GM12875 (cell line): ENCODE data around the gene CDH8.

Experiments used
- H3K4me3 ChIP-seq: one replicate; pipeline ENCODE4 v1.5.1; 2011; ENCODE audit warnings: low read depth, low read length, control low read depth
- TF ChIP-seq, protein P1 (sequence below): IDR thresholded peaks from 2 replicates; pipeline ENCODE4 v1.5.1; 2011; ENCODE audit warnings: low read depth, mild to moderate bottlenecking, control low read depth, inconsistent platforms, low read length, moderate library complexity, borderline replicate concordance; ENCODE audit not compliant: insufficient read depth

Gene CDH8

DNA sequence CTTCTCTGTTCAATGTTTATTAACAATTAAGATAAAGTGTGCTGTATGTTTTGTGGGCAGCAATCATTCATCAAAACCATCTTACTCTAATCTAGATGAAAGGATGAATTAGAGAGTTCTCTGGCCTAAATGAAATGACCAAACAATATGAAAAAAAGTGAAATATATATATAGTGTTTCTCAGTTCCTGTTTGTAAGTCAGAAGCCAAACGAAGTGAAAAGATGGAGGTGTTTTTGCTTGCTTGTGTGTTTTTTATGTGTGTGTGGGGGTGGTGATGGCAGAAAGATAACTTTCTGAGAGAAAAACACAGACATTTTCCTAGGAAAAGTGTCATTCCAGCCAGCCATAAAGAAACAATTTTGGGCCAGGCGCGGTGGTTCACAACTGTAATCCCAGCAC, 138.6 kb downstream of the CDH8 start:
- H3K4me3 ChIP-seq = no peak overlapping the region
- TF ChIP-seq, protein P1, sequence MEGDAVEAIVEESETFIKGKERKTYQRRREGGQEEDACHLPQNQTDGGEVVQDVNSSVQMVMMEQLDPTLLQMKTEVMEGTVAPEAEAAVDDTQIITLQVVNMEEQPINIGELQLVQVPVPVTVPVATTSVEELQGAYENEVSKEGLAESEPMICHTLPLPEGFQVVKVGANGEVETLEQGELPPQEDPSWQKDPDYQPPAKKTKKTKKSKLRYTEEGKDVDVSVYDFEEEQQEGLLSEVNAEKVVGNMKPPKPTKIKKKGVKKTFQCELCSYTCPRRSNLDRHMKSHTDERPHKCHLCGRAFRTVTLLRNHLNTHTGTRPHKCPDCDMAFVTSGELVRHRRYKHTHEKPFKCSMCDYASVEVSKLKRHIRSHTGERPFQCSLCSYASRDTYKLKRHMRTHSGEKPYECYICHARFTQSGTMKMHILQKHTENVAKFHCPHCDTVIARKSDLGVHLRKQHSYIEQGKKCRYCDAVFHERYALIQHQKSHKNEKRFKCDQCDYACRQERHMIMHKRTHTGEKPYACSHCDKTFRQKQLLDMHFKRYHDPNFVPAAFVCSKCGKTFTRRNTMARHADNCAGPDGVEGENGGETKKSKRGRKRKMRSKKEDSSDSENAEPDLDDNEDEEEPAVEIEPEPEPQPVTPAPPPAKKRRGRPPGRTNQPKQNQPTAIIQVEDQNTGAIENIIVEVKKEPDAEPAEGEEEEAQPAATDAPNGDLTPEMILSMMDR = no peak

DNA sequence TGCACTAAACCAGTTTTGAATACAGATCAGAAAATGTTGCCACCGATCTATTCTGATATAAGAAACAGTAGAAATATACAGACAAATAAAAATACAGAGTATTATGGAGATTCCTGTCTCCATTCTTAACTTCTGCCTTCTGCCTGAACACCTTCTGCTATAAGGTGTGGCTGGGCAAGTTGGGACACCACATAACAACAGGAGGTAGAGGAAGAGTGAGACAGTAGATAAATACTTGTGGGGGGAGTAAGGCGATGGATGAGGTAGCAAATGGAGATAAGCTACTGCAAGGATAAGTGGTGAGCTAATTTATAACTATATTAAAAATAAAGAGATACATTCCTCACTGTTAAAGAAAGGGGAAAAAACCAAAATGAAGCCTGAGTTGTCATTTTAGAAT, 143.7 kb downstream of the CDH8 start:
- H3K4me3 ChIP-seq = no peak overlapping the region
- TF ChIP-seq, protein P1 = no peak

DNA sequence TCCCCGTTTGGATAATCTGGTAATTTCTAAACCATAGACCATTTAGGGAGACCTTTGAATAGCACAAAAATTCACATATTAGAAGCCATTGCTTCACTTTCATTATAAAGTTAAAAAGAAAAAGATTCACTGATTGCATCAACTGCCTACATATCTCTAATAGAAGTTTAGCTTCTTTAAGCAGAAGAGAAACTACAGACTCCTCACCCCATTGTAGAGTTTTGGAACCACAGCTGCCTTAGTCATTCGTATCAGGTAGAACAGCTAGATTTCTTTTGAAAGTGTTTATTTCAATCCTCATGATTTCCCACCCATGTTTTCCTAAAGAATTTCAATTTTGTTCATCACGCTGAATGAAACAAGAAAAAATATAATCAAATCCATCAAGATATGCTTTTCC, 144.8 kb downstream of the CDH8 start:
- TF ChIP-seq, protein P1 = no peak
- H3K4me3 ChIP-seq = no peak overlapping the region

DNA sequence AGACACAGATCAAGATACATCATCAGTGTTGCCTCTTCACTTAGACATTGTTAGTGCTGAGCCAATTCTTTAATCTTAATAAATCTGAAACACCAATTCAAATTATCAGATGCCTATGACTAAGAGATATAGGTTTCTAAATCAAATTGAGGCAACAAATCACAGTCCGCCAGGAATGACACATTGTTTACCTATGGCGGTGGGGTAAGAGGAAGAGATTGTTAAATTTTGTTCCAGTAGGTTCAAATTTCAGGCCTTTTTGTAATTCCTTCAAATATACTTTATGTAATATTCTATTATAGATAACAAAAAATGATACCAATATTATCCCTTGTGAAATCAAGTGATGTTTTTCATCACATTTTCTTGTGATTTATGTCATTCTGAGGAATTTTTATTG, 145.9 kb downstream of the CDH8 start:
- no peak overlapping the region for H3K4me3 ChIP-seq
- TF ChIP-seq, protein P1 = no peak

DNA sequence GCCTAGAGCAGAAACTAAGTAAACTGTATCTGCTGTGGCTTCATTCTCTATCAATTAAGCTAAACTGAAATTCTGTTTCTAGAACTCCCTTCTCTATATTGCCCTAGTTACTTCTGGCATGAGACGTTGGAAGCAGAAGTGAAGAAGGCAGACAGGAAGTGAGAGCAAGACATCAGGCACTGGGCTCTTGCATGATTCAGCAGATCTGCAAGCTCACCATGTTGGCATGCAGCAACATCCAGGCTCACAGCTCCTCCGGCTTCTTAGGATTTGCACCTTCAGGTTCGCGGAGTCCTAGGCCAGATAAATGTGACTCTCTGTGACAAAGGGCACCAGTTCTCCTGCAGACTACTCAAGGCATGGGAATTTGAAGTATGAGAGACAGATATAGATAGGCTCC, 148.3 kb downstream of the CDH8 start:
- no peak overlapping the region for H3K4me3 ChIP-seq
- TF ChIP-seq, protein P1 = no peak

DNA sequence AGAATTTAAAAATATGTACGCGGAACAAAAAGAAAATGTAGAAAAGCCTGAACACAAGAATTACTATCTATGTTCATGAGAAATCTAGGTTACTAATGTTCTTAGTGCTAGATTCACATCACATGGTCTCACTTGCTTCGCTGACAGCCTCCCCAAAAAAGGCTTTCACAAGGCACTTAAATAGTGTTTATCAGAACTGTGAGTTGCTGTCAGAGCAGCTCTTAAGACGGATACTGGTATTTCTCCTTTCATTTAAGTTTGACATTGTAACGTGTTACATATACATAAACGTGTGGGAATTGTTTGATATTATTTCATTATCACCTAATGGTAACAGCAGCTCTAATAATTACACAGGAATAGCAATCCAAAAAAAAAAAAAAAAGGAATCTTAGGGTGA, 150.9 kb downstream of the CDH8 start:
- no peak overlapping the region for H3K4me3 ChIP-seq
- TF ChIP-seq, protein P1 = no peak

DNA sequence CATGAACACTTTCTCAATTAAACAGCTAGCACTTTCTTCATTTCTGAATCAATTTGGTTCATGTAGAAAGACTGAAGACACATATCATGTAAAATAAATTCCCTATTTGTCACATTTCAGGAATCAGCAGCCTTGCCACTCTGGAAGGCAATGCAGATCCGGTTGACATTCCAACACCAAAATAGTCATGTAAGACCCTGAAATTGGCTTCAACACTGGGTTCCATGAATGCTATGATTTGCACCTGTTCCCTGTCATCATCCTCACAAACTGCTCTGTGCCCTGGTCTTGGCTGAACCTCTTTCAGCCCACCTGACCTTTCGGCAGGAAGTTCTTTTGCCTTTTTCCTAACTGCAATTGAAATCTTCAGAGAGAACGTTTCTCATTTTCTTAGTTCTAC, 156.9 kb downstream of the CDH8 start:
- TF ChIP-seq, protein P1 = no peak
- H3K4me3 ChIP-seq = no peak overlapping the region
